HL-60 (cell line): ENCODE data around the gene APMAP.

ENCODE experiments used
- GABPA ChIP-seq: IDR thresholded peaks from 2 replicates; pipeline ENCODE4 v1.6.1; 2012; ENCODE audit warnings: low read depth
- POLR2AphosphoS5 ChIP-seq: IDR thresholded peaks from 2 replicates; pipeline ENCODE4 v1.6.1; 2012; ENCODE audit warnings: low read depth
- REST ChIP-seq: IDR thresholded peaks from 2 replicates; pipeline ENCODE4 v1.6.1; 2012; ENCODE audit warnings: low read depth; ENCODE audit not compliant: insufficient replicate concordance
- SPI1 ChIP-seq: IDR thresholded peaks from 2 replicates; pipeline ENCODE4 v1.6.1; 2012; ENCODE audit warnings: low read depth, mild to moderate bottlenecking, borderline replicate concordance
- TF ChIP-seq, protein P1 (sequence below): IDR thresholded peaks from one replicate; pipeline ENCODE4 v1.5.1; 2011; ENCODE audit warnings: low read length, control low read depth, inconsistent platforms; ENCODE audit not compliant: insufficient read depth

DNA sequence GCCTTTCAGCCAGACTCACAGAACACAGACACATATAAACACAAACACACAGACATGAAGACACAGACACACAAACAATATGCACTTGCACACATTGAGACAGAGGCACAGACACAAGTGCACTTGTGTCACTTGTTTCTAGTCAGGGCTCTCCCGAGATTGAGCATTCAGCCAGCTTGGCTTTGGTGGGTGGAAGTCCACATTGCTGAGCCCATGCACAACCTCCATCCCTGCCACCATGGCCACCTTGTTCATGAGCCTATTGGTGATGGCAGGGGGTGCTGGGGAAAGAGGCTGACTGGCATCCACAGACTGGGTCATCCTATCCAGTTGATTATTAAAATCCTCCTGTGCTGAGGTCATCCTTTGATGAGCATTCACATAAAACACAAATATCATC lies 55.0 kb downstream of the APMAP start:
- TF ChIP-seq POLR2AphosphoS5 (no peak), REST (no peak), SPI1 (no peak), GABPA (no peak)
- TF ChIP-seq, protein P1, sequence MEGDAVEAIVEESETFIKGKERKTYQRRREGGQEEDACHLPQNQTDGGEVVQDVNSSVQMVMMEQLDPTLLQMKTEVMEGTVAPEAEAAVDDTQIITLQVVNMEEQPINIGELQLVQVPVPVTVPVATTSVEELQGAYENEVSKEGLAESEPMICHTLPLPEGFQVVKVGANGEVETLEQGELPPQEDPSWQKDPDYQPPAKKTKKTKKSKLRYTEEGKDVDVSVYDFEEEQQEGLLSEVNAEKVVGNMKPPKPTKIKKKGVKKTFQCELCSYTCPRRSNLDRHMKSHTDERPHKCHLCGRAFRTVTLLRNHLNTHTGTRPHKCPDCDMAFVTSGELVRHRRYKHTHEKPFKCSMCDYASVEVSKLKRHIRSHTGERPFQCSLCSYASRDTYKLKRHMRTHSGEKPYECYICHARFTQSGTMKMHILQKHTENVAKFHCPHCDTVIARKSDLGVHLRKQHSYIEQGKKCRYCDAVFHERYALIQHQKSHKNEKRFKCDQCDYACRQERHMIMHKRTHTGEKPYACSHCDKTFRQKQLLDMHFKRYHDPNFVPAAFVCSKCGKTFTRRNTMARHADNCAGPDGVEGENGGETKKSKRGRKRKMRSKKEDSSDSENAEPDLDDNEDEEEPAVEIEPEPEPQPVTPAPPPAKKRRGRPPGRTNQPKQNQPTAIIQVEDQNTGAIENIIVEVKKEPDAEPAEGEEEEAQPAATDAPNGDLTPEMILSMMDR: no peak
